GM19468 (cell line): ENCODE results near the gene CLCN4.

Source experiments
- ATAC-seq: cut with Tn5 transposase; IDR thresholded peaks from one replicate; pipeline ENCODE4 v1.9.1; 2021; ENCODE audit warnings: mild to moderate bottlenecking, moderate library complexity, moderate number of reproducible peaks; ENCODE audit not compliant: unreplicated experiment; ENCODE audit errors: extremely low read depth

CLCN4 gene

DNA sequence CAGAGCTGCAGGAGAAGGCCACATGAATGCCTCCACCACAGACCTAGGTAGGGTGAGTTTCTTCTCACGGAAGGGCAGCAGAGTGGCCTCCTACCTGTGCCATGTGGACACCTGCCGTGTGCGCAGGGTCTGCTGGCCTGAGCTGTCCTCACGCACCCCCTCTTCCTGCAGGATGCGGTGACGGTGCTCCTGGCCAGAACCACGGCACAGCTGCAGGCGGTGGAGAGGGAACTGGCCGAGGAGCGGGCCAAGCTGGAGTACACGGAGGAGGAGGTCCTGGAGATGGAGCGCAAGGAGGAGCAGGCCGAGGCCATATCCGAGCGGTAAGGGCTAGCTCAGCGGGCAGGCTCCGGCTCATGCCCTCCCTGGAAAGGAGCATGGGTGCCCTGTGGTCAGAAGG lies 28.4 kb upstream of the CLCN4 start:
- ATAC-seq = no peak

DNA sequence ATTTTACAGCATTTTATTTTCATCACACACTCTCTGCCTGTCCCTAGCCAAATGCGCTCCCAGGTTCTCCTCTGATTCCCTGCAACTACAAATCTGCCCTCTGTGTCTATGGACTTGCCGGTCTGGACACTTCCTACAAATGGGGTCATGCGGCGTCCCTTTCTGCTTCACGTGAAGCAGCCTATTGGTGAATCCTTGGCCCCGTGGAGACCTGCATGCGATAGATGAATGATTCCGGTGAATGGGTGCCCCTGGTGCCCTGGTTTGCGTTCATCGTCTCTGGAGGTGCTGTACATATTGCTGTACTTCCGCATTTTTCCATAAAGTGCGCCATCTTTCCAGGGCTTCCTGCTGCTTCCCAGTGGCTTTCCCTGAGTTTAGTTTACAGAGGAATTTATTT lies 27.5 kb upstream of the CLCN4 start:
- no peak for ATAC-seq

DNA sequence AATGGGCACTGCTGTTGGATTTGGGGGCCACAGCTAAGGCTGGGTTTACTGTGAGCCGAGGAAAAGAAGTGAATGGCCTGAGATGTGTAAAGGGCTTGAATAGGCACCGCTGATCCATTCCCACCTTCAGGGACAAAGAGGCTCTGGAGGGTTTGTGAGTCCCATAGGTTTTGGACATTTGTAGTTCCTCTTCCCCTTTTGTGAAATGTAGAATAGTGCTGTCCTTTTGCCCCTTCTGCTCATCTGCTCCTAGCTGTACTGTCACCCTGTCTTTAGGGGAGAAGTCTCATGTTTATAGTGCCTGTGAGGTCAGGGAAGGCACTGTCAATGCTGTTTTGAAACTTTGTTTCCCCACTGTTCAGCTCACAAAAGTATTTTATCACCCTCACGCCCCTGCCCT lies 26.4 kb upstream of the CLCN4 start:
- ATAC-seq = no peak

DNA sequence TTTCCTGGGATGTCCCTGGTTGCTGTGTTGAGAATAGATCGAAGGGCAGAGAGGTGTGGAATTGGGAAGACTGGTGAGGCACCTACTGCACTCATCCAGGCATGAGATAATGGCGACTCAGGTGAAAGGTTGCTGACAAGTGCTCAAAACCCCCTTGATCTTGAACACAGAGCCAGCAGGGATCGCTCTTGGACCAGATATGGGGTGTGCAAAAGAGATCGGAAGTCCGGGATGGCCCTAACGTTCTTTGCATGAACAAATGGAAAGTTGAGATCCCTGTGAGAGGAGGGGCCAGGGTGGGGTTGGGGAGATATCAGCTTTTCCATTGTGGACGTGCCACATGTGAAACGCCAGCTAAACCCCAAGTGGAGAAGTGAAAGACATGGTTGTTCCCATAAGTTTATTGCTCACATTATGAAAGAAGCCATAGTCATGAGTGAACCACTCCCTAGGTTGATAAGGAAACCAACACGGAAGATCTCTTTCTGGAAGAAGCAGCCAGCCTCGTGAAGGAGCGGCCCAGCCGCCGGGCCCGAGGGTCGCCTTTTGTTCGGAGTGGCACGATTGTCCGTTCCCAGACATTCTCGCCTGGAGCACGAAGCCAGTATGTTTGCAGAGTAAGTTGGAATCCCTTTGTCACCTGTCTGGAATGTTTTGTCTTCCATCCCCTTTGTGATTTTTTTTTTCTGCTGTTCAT lies 22.6 kb upstream of the CLCN4 start:
- ATAC-seq = no peak

DNA sequence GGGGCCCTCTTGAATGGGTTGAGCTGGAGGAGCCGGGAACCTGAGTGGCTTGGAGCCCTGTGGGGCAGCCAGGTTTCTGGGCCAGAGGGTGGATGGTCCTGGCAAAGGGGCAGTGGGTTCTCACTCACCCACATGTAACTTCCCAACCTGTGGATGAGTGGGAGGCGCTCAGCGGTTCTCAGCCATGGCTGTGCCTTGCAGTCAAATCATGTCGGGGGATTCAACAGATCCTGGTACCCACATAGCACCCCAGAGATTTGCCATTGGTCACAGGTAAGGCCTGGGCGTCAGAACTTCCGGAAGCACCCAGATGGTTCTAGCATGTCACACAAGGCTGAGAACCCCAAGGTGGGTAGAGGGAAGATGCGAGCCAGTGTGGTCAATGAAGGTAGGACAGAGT lies 21.9 kb upstream of the CLCN4 start:
- ATAC-seq = no peak

DNA sequence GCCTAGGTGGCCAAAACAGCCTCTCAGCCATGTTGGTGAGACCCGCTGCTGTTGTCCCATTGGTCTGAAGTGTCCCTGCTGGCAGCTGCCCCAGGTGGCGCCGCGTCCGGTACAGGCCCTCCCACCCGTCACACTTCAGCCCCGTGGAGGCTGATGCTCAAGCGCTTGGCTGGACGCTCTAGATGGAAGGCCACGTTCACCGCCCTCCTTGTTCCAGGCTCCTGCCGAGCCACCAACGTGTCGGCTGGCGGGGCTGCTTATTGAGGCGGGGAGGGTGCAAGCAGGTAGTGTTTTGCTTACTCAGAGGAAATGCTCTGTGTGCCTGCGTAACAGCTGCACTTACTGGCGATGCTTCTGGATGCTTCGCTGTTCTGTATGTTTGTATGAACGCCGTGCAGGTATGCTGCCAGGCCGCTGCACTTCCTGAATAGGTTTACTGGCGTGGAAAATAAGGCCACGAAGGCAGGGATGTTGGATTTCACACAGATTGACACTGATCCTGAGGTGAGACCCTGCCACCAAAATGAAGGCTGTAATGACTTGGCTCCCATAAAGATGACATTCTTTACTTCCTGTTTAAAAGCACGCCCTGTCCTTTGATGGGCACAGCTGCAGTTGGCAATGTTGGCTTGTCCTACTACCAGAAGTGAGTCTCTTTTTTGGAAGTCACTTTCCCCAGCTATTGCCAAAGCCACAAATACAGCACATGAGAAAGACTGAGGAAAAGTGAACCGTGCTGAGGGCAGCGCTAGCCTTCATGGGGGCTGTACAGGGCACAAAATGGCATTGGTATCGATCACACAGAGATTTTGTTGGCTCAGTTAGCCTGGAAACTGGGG lies 21.0 kb upstream of the CLCN4 start:
- no peak for ATAC-seq

DNA sequence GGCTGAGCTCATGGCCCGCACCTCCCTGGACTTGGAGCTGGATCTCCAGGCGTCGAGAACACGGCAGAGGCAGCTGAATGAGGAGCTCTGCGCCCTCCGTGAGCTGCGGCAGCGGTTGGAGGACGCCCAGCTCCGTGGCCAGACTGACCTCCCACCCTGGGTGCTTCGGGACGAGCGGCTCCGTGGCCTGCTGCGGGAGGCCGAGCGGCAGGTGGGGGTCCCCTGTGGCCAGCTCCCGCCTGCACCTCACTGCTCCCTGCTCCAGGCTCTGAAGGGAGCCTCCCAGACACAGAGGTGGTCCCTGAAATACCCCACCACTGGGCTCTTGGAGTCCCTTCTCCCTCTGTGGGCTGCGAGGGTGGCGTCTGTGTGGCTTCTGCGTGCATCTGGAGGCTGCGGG lies 18.0 kb upstream of the CLCN4 start:
- ATAC-seq = no peak

DNA sequence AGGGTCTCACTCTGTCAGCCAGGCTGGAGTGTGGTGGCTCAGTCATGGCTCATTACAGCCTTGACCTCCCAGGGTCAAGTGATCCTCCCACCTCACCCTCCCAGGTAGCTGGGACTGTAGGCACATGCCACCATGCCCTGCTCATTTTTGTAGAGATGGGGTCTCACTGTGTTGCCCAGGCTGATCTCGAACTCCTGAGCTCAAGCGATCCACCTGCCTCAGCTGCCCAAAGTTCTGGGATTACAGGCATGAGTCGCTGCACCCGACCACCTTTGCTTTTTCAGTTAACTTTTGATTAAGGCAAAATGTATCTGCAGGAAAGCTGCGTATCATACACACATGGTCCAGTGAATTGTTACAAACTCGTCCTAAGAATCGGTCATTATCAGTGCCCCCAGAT lies 16.5 kb upstream of the CLCN4 start:
- ATAC-seq = no peak

DNA sequence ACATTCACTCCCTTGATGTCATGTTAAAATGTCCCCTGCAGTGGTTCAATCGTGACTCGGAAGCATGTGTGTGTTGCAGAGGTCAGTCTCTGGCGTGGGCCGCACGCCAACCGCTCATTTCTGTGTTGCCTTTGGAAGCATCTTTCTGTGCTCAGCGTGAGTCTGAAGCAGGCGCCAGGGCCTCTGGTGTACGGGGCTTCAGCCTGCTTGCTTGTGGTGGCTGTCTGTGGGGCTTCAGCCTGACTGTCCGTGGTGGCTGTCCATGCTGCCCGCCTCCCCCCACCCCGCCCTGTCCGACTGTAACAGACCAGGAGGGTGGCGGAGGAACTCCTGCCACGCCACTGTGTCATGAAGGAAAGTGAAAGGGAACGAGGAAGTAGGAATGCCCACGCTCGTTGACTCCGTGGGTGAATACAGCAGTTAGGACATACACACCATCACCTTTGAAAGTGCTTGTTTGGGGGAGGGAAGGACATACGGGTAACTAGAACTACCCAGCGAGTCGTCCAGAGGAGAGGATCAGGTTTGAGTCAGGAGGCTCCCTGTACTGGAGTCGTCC lies 14.7 kb upstream of the CLCN4 start:
- ATAC-seq = no peak

DNA sequence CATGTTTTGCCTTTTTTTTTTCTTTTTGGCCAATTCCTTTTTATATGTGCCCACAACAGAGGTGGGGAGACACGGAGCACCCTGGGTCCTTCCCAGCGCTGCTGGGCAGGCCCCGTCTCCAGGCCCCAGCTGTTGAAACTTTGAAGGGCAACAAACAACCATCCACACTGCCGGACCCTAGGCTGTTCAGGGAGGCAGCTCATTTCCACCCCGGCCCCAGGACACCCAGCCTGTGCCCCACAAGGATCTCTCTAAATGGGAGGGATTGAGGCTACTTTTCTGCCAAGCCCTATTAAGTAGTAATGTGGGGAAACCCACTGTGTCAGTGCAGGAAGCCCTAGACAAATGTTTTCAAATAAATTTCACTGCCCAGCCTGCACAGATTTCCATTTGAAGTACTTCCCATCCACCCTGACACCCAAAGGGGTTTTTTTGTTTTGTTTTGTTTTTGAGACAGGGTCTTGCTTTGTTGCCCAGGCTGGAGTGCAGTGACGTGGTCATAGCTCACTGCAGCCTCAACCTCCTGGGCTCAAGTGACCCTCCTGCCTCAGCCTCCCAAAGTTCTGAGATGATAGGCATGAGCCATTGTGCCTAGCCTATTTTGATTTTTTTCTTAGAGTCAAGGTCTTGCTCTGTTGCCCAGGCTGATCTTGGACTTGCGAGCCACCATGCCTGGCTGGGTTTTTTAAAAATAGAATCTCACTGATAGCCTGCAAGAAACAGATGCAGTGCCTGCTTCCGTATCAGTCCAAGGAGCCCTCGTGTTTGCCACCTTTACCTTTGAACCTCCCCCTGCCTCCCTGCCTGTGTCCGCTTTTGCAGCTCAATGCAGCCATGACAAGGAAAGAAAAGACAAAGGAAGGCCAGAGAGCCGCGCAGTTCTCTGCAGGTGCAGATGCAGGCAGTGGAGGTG lies 13.4 kb upstream of the CLCN4 start:
- no peak for ATAC-seq

DNA sequence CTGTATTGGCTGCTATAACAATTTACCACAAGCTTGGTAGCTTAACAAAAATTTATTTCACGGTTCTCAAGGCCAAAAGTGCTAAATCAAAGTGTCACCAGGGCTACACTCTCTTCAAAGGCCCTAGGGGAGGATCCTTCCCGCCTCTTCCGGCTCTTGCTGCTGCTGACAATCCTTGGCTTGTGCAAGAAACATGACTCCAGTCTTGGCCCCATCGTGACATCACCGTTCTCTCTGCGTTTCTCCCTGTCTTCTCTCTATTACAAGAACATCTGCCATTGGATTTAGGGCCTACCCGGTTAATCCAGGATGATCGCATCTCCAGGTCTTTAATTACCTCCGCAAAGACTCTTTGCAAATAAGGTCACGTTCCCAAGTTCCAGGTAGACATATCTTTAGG lies 10.4 kb upstream of the CLCN4 start:
- ATAC-seq = no peak

DNA sequence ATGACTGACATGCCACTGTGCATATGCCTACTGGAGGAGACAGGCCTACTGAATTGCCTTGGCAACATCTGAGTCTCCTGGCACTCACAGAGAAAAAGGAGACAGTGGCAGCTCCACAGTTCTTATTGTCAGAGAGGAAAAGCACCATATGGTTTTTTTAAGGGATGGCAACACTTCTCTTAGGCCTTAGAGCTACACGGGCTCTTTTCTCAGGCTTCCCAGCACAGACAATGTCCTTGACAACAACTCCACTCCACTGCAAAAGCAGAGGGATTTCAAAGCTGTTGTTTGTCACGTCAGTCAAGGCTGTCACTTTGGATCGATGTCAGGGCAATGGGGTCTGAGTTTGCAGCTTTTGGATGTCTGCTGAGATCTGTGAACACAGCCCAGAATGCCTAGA lies 4.7 kb upstream of the CLCN4 start:
- ATAC-seq = no peak

DNA sequence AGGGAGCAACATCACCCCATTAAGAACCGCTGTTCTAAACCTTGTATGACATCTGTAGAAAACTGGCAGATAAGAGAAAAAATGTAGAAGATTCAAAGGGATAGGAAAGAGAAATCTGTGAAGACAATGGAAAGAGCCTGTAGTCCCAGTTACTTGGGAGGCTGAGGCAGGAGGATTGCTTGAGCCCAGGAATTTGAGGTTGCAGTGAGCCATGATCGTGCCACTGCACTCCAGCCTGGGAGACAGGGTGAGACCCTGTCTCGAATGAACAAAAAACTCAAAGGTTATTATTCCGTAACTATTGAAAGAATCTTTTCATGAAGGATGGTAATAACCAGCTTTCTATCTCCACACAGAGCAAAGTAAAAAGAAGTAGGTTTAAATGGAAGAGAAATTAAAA lies 1.6 kb upstream of the CLCN4 start:
- ATAC-seq = no peak

DNA sequence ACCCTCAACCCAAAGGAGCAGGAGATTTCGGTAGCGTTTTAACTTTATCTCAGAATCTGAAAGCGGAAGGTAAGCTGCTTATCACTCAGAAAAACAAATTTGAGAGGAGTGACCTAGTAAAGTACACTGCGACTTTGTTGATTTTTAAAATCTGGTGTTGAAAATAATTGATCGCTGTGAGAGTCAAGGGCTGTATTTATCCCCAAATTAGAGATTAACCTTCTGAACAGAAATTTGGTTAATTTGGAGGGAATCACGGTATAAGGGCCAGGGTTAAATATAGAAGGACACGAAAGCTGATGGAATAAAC lies 212 bp downstream of the CLCN4 start:
- no peak for ATAC-seq

DNA sequence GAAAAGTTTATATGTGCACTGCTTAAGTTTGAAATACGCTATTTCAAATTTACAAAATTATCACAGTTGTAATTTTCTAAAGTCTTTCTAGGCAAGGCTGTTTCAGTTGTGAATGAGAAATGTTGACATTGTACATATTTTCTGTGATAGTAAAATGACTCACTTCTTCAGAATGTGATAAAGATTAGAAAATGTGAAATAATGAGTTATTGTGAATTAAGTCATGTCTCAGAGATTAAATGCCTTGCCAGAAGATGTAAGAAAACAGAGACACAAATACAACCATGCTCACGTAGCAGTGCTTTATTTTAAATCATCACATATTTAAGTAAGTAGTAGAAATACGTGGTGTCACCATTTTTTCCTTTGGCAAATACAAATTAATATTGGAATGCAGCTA lies 768 bp downstream of the CLCN4 start:
- no peak for ATAC-seq

DNA sequence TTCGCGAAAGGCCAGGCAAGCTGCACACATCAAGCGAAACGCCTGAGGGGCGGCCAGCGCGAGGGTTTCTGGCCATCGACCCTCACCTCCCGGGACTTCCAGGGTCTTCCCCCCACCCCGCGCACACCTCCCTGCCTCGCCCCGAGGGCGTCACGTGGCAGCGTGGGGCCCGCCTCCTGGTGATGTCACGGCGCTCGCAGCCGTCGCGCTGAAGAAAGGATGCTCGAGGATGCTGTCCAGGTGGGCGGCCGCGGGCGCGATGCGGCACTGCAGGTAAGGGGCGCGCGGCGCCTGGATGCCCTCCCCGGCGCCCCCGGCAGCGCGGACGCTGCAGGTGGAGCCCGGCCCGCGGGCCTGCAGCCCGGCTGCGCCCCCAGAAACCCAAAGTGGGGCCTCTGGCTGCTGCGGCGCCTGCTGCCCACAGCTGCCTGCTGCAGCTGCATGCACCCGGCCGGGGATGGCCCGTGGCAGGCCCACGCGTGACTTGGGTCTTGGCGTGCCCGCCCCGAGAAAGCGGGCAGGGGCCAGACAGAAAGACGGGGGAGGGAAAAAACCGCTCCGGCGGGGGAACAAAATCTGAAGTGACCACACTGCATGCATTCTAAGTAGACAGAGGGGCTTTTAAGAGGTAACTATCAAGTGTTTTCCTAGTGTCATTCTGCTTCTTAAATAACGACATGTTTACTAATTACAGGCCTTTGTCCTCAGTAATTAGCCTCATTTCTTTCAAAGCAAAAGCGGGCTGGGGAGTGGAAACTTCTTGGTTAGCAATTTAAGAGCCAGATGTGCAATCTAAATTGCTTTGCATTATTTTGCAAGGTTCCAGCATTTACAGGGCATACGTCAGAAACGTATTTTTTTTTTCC lies 1.7 kb downstream of the CLCN4 start:
- no peak for ATAC-seq

DNA sequence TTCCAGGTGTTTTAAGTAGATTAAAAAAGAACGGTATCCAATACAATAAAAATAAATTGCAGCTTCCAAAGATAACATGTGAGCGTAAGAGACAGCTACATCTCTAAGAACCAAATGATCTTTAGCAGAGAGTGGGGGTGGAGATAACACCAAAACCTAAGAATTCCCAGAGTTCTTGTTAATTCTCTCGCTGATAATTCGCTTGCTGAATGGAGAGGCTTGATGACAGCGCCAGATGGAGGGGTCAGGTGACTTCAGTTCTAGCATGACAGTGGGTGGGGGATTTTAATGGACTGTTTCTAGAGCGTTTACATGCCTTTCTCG lies 2.3 kb downstream of the CLCN4 start:
- ATAC-seq = no peak

DNA sequence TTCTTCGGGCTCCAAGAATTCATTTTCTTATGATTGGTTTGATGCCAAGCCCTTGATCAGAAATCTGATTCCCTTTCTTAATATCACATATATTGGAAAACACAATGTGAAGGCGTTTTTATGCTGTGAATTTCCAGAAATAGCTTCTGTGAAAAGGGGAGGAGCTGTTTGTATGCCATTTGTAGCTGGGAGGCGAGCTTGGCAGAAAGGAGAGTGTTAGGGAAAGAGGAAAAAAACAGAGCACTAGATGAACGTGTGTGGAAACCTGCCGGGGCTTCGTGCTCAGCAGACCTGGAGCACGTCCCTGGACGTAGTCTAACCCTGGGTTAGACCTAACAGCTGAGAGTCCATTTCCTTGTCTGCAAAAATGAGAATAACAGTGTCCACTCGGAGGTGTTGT lies 3.4 kb downstream of the CLCN4 start:
- no peak for ATAC-seq

DNA sequence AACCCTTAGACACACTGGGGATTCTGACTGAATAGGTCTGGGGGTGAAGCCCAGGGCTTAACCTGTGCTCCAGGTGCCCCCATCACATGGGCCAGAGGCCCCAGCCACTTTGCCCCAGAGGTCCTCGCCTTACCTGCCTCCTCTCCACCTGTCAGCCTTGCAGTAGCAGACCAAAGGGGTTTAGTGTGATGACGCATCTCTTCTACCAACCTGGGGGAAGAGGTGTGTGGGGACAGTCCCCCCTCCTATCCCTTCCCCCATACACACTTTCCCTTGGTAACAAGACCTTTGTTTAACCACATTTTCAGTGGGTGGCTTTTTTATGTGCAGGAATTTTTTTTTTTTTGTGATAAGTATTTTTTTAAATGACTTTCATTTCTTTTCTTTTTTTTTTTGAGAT lies 6.3 kb downstream of the CLCN4 start:
- no peak for ATAC-seq

DNA sequence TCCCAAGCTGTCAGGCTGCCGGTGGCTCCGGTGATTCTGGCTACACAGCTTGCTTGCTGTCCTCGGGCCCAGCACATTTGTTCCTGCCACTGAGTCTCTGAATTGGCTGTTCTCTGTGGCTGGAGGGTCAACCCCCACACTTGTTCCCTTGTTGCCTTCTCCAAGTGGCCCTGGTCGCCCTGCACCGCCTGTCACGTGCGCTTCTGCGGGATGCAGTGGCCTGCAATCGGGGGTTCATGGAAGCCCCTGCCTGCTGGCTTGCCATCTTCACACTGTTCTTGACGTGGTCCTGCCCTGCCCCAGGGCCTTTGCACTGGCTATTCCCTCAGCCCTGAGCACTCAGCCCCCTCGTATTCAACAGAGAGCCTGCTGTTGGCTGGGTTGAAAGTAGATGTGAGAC lies 8.1 kb downstream of the CLCN4 start:
- ATAC-seq = no peak
